ENCODE measurements around the gene ADAMTS9. TPM values are rescaled to one million over a fixed set of nuclear protein-coding genes. Genes with fewer than 3 reads are reported as not detected.

Gene ADAMTS9
- total and polyA plus RNA-seq, 4 donors, result 1.2 to 13.8 (median 7.4) TPM

GRCh38 chr3:64718976-64719375 is 31.2 kb upstream of the ADAMTS9 start:
- no peaks in the 10 kb centered on the region for H3K27me3 ChIP-seq (ENCODE audit: control insufficient read depth in 4 of 4, insufficient read depth in 4 of 4, low read length in 3 of 4)
- no peak overlapping the region for H3K9ac ChIP-seq (ENCODE audit: low read depth in 1 of 2, low read length in 2 of 2)
- no peaks in the 10 kb centered on the region for H3K4me1 ChIP-seq (ENCODE audit: control insufficient read depth in 4 of 4, insufficient read depth in 4 of 4, low read length in 3 of 4)
- H3K9me3 ChIP-seq (ENCODE audit: control insufficient read depth in 4 of 4, low read length in 3 of 4), result no peaks in the 10 kb centered on the region
- no peak for DNase-seq (ENCODE audit: low spot score)
- H3K36me3 ChIP-seq (ENCODE audit: control insufficient read depth in 4 of 4, insufficient read depth in 3 of 4, low read depth in 1 of 4, low read length in 3 of 4), result no peaks in the 10 kb centered on the region
- H3K4me3 ChIP-seq (ENCODE audit: low read depth in 1 of 3, low read length in 3 of 3), result no peak overlapping the region
- WGBS, result 89% methylated on average over 4 of the region's 4 CpGs
- H3K27ac ChIP-seq (ENCODE audit: low read depth in 1 of 2, low read length in 2 of 2), result no peak overlapping the region
- TF ChIP-seq, protein P1, sequence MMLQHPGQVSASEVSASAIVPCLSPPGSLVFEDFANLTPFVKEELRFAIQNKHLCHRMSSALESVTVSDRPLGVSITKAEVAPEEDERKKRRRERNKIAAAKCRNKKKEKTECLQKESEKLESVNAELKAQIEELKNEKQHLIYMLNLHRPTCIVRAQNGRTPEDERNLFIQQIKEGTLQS (IDR thresholded peaks at IDR 0.05), result no peak
- TF ChIP-seq FOXA1 (IDR thresholded peaks at IDR 0.05) (no peak), SP1 (IDR thresholded peaks at IDR 0.05) (no peak), CTCF (IDR thresholded peaks at IDR 0.05; ENCODE audit: low read depth, low read length, missing input control) (no peak), YY1 (IDR thresholded peaks at IDR 0.05) (no peak), GABPA (IDR thresholded peaks at IDR 0.05 in 1 of 2, conservative IDR thresholded peaks at IDR 0.05 in 1 of 2) (no peak), RXRA (IDR thresholded peaks at IDR 0.05) (no peak)
- TF ChIP-seq, protein P2, sequence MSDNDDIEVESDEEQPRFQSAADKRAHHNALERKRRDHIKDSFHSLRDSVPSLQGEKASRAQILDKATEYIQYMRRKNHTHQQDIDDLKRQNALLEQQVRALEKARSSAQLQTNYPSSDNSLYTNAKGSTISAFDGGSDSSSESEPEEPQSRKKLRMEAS (IDR thresholded peaks at IDR 0.05), result no peak

- H3K27ac ChIP-seq (ENCODE audit: low read depth in 1 of 2, low read length in 2 of 2), result no peak overlapping the region
- TF ChIP-seq RXRA (IDR thresholded peaks at IDR 0.05), result no peak
- TF ChIP-seq NR2F2 (IDR thresholded peaks at IDR 0.05), result no peak
- TF ChIP-seq TAF1 (conservative IDR thresholded peaks at IDR 0.05), result no peak
- TF ChIP-seq JUND (IDR thresholded peaks at IDR 0.05), result no peak
- no peak for TF ChIP-seq FOXA1 (IDR thresholded peaks at IDR 0.05)
- TF ChIP-seq GABPA (IDR thresholded peaks at IDR 0.05 in 1 of 2, conservative IDR thresholded peaks at IDR 0.05 in 1 of 2), result no peak
- TF ChIP-seq, protein P2 (IDR thresholded peaks at IDR 0.05), result no peak
- TF ChIP-seq CTCF (IDR thresholded peaks at IDR 0.05; ENCODE audit: low read depth, low read length, missing input control), result peak; percentile 31
- peak; percentile 41 to 53 for TF ChIP-seq RAD21 (IDR thresholded peaks at IDR 0.05)
- TF ChIP-seq HNF4A (conservative IDR thresholded peaks at IDR 0.05), result no peak
- no peak for TF ChIP-seq SP1 (IDR thresholded peaks at IDR 0.05)
- TF ChIP-seq HNF4G (IDR thresholded peaks at IDR 0.05), result no peak
- no peak for TF ChIP-seq YY1 (IDR thresholded peaks at IDR 0.05)
- H3K4me3 ChIP-seq (ENCODE audit: low read depth in 1 of 3, low read length in 3 of 3), result no peak overlapping the region
- H3K36me3 ChIP-seq (ENCODE audit: control insufficient read depth in 4 of 4, insufficient read depth in 3 of 4, low read depth in 1 of 4, low read length in 3 of 4), result no peaks in the 10 kb centered on the region
- no peaks in the 10 kb centered on the region for H3K4me1 ChIP-seq (ENCODE audit: control insufficient read depth in 4 of 4, insufficient read depth in 4 of 4, low read length in 3 of 4)
- no peaks in the 10 kb centered on the region for H3K27me3 ChIP-seq (ENCODE audit: control insufficient read depth in 4 of 4, insufficient read depth in 4 of 4, low read length in 3 of 4)
- no peaks in the 10 kb centered on the region for H3K9me3 ChIP-seq (ENCODE audit: control insufficient read depth in 4 of 4, low read length in 3 of 4)
- no peak for DNase-seq (ENCODE audit: low spot score)
- no peak overlapping the region for H3K9ac ChIP-seq (ENCODE audit: low read depth in 1 of 2, low read length in 2 of 2)
- WGBS, result 76% methylated on average over 5 of the region's 5 CpGs
Observed at GRCh38 chr3:64717872-64718613, 30.2 kb upstream of the ADAMTS9 start.

All from liver (tissue), 9 donors.